Smooth muscle cell (in vitro differentiated cells): ENCODE data around the gene ZNF423. TPM values are rescaled to one million over a fixed set of nuclear protein-coding genes. Genes with fewer than 3 reads are reported as not detected.

Experiments used
- DNase-seq: peaks from one replicate; lab custom pipeline; 2025; ENCODE audit not compliant: unreplicated experiment; lab: John Stamatoyannopoulos, UW
- H2AFZ ChIP-seq: fragments of 200-600 bp; sonication (generic); 2 replicates; pipeline ENCODE4 v1.6.0; 2016; ENCODE audit warnings: antibody characterized with exemption, low read depth, mild to moderate bottlenecking
- H3F3A ChIP-seq: fragments of 200-600 bp; sonication (generic); 2 replicates; pipeline ENCODE4 v1.6.0; 2017; ENCODE audit warnings: antibody characterized with exemption, low read depth
- H3K27ac ChIP-seq: fragments of 200-600 bp; sonication (generic); 2 replicates; pipeline ENCODE4 v1.5.1; 2016; ENCODE audit warnings: low read depth, mild to moderate bottlenecking
- H3K27me3 ChIP-seq: fragments of 200-600 bp; sonication (generic); 2 replicates; pipeline ENCODE4 v1.6.1; 2016; ENCODE audit warnings: low read depth, mild to moderate bottlenecking
- H3K36me3 ChIP-seq: fragments of 200-600 bp; sonication (generic); 2 replicates; pipeline ENCODE4 v1.5.1; 2016; ENCODE audit warnings: low read depth
- H3K4me1 ChIP-seq: fragments of 200-600 bp; sonication (generic); 2 replicates; pipeline ENCODE4 v1.5.1; 2016; ENCODE audit warnings: low read depth
- H3K4me2 ChIP-seq: fragments of 200-600 bp; sonication (generic); 2 replicates; pipeline ENCODE4 v1.6.0; 2016; ENCODE audit warnings: mild to moderate bottlenecking
- H3K4me3 ChIP-seq: fragments of 200-600 bp; sonication (generic); 2 replicates; pipeline ENCODE4 v1.5.1; 2016; ENCODE audit warnings: mild to moderate bottlenecking
- H3K79me2 ChIP-seq: fragments of 200-600 bp; sonication (generic); 2 replicates; pipeline ENCODE4 v1.6.0; 2016; ENCODE audit warnings: low read depth, mild to moderate bottlenecking
- H3K9ac ChIP-seq: fragments of 200-600 bp; sonication (generic); 2 replicates; pipeline ENCODE4 v1.6.0; 2016; ENCODE audit warnings: low read depth
- H3K9me3 ChIP-seq: fragments of 200-600 bp; sonication (generic); replicated peaks from 2 replicates; pipeline ENCODE4 v1.5.1; 2016; ENCODE audit warnings: low read depth
- H4K20me1 ChIP-seq: fragments of 200-600 bp; sonication (generic); 2 replicates; pipeline ENCODE4 v1.6.0; 2016; ENCODE audit warnings: low read depth
- CTCF ChIP-seq: fragments of 200-600 bp; sonication (generic); IDR thresholded peaks from 2 replicates; pipeline ENCODE4 v1.5.1; 2017; ENCODE audit warnings: borderline replicate concordance, mild to moderate bottlenecking, antibody characterized with exemption; ENCODE audit not compliant: insufficient read depth, poor library complexity, severe bottlenecking
- WGBS: methylation state at CpG from one replicate; pipeline ENCODE4 v1.1.7; 2016; ENCODE audit warnings: low lambda C conversion rate; 5-methylcytosine and 5-hydroxymethylcytosine counted together
- polyA plus RNA-seq: library from polyadenylated mRNA; unstranded; fragments of >200 nt; fragmentation: Nextera tagmentation; extraction: Ambion mirVana; gene quantifications from 2 replicates; pipeline ENCODE4 v1.2.1, GENCODE V29; 2016
- total RNA-seq: library from RNA; depleted of rRNA; stranded (reverse); fragments of >200 nt; gene quantifications from 2 replicates; pipeline ENCODE4 v1.2.3, GENCODE V29; 2014

The ZNF423 gene
- total and polyA plus RNA-seq, 2 experiments from 2014 or later, result 6.9 to 7.0 TPM

DNA sequence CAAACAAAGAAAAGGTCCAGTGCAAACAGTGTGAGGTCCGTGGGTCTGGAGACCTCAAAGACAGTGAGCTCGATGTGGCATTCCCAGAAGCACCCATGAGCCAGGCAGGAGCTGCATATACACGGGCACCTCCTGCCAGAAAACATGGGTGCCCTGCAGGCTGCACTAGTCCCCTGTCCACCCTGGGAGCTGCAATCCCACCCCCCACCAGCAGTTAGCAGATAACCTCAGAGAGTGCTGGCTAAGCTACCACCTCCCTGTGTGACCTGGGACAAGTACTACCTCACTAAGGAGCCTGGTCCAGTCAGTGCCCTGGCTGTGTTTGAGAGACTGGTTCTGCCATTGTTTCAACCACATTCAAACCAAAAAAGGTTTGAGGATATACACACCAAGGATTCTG lies 135.7 kb downstream of the ZNF423 start:
- Histone ChIP-seq H3K4me2 (no peak overlapping the region), H3F3A (no peaks in the 10 kb centered on the region), H3K27ac (no peak overlapping the region), H3K4me1 (no peaks in the 10 kb centered on the region), H3K9ac (no peak overlapping the region), H3K27me3 (no peaks in the 10 kb centered on the region), H2AFZ (no peak overlapping the region), H4K20me1 (no peaks in the 10 kb centered on the region), H3K9me3 (no peaks in the 10 kb centered on the region), H3K79me2 (no peaks in the 10 kb centered on the region), H3K36me3 (no peaks in the 10 kb centered on the region), H3K4me3 (no peak overlapping the region)
- no peak for DNase-seq
- TF ChIP-seq CTCF, result no peak
- 100% methylated on average over 3 of the region's 3 CpGs for WGBS

GRCh38 chr16:49717689-49718088 lies 138.2 kb downstream of the ZNF423 start:
- Histone ChIP-seq H3K9ac (no peak overlapping the region), H4K20me1 (no peaks in the 10 kb centered on the region), H3F3A (no peaks in the 10 kb centered on the region), H3K9me3 (no peaks in the 10 kb centered on the region), H3K27me3 (no peaks in the 10 kb centered on the region), H3K4me3 (no peak overlapping the region), H2AFZ (no peak overlapping the region), H3K27ac (no peak overlapping the region), H3K4me2 (no peak overlapping the region), H3K79me2 (no peaks in the 10 kb centered on the region), H3K36me3 (no peaks in the 10 kb centered on the region), H3K4me1 (no peaks in the 10 kb centered on the region)
- no peak for TF ChIP-seq CTCF
- WGBS, result 98% methylated on average over 4 of the region's 4 CpGs
- no peak for DNase-seq

- Histone ChIP-seq H3K9me3 (no peaks in the 10 kb centered on the region), H4K20me1 (no peaks in the 10 kb centered on the region), H3K4me2 (no peak overlapping the region), H3K27ac (no peak overlapping the region), H2AFZ (no peak overlapping the region), H3K27me3 (no peaks in the 10 kb centered on the region), H3K4me1 (no peaks in the 10 kb centered on the region), H3K36me3 (no peaks in the 10 kb centered on the region), H3F3A (no peaks in the 10 kb centered on the region), H3K79me2 (no peaks in the 10 kb centered on the region), H3K4me3 (no peak overlapping the region), H3K9ac (no peak overlapping the region)
- 96% methylated on average over 12 of the region's 12 CpGs for WGBS
- no peak for TF ChIP-seq CTCF
- DNase-seq, result no peak
Observed at GRCh38 chr16:49716339-49716934, 139.5 kb downstream of the ZNF423 start.

GRCh38 chr16:49713770-49714169 lies 142.1 kb downstream of the ZNF423 start:
- Histone ChIP-seq H2AFZ (no peak overlapping the region), H3K79me2 (no peaks in the 10 kb centered on the region), H3K27me3 (no peaks in the 10 kb centered on the region), H3K9me3 (no peaks in the 10 kb centered on the region), H3K9ac (no peak overlapping the region), H3K4me1 (no peaks in the 10 kb centered on the region), H3K4me2 (no peak overlapping the region), H3F3A (no peaks in the 10 kb centered on the region), H3K27ac (no peak overlapping the region), H3K4me3 (no peak overlapping the region), H3K36me3 (no peaks in the 10 kb centered on the region), H4K20me1 (peaks cover 5% of the 10 kb centered on the region)
- 82% methylated on average over 10 of the region's 10 CpGs for WGBS
- DNase-seq, result no peak
- no peak for TF ChIP-seq CTCF
